ENCODE measurements around the gene OSTM1. TPM values are rescaled to one million over a fixed set of nuclear protein-coding genes. Genes with fewer than 3 reads are reported as not detected.
A peak's percentile ranks its signal among the peaks of the same experiment; 100 is the strongest.

The OSTM1 gene
- total RNA-seq, 1 experiment from 2014 or later, result 53.4 TPM

DNA sequence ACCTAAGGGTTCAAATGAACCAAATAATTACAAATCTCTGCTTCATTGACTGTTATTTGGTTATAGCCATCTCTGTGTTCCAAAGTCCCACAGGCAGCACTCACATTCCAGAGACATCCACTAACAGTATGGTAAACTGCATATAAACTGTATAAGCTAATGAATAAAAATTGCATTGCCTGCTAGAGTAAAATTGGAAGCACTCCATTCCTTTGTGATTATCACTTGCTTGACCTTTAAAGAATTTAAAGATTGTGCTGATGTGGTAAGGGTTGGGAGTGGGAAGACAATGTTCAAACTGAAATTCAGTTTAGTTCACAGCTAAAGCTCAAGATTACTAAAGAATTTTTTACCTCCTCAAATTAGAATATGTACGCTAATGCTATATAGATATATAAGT lies 31.0 kb upstream of the OSTM1 start:
- no peak for DNase-seq (ENCODE audit: low read depth)

DNA sequence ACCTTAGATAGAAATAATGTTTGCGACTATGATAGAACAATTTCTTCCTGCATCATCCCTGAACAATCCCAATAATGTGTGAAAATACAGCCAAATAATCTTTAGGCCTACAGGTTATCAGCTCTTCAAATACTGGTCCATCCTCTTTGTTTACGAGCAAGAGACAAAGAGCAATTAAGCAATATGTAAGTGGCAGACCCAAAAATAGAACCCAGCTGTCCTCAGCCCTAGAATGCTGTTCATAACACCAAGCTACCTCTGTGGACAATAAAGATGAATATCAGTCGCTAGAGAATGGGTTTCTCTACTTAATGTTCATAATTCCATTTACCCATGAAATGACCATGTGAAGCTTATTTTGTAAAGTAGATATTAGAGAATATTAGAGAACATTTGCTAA lies 28.4 kb upstream of the OSTM1 start:
- no peak for DNase-seq (ENCODE audit: low read depth)

DNA sequence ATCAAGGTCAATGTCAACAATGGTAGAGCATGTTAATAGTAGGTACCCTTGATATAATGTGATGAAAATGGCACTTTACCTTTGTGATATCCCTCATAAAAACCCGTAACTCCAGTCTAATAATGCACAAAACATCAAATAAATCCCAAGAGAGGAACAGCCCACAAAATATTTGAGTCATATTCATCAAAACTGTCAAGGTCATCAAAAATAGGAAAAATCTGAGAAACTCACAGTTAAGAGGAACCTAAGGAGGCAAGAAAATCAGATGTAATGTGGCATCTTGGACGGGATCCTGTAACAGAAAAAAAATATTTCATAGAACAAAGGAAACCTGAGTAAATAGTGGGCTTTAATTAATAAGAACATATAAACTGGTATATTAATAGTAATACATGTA lies 25.5 kb upstream of the OSTM1 start:
- no peak for DNase-seq (ENCODE audit: low read depth)

DNA sequence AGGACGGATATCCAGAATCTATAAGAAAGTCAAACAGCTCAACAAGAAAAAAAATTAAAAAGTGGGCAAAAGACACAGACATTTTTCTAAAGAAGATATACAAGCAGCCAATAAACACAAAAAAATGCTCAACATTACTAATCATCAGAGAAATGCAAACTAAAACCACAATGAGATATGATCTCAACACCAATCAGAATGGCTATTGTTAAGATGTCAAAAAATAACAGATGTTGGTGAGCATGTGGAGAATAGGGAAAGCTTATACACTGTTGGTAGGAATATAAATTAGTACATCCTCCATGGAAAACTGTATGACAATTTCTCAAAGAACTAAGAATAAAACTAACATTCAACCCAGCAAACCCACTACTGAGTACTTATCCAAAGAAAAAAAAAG lies 23.3 kb upstream of the OSTM1 start:
- DNase-seq (ENCODE audit: low read depth), result no peak

DNA sequence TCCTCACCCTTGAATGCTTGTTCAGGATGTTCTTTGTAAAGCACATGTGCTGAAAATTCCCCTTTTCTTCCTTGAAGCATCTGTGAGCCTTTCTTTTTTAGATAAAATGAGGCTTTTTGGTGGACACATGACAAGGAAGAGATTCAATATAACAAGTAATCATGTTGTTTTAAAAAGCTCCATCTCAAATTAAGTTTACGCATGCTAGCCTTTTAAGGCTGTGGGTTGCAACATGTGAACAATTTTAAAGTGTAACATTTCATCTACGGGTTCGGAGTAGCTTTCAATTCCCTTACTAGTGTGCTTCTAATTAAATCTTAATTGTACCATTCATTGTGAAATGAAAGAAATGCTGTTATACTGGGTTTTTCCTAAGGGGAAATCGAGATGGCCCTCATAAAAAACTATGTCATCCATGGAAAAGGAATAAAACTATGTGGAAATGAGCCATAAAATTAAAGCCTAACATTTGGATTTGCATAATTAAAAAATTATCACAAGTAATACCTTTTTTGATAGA lies 19.3 kb upstream of the OSTM1 start:
- DNase-seq (ENCODE audit: low read depth), result no peak

DNA sequence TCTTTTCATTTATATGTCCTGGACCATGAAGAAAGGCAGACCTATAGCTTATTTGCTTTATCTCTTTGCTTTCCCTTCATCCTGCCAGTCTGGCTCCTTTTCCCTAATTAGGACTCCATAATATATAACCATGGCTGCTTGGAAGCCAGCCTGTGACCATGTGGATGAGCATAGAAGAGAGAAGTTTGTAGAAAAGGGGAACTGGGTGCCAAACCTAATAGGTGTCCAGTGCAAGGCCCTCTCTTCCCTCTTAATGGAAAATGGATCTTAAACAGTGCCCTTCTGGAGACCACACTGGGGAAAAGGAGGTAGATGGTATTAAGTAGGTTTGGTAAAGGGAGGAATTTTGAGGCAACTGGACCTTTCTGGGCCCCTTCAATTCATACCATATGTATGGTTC lies 16.7 kb upstream of the OSTM1 start:
- no peak for DNase-seq (ENCODE audit: low read depth)

DNA sequence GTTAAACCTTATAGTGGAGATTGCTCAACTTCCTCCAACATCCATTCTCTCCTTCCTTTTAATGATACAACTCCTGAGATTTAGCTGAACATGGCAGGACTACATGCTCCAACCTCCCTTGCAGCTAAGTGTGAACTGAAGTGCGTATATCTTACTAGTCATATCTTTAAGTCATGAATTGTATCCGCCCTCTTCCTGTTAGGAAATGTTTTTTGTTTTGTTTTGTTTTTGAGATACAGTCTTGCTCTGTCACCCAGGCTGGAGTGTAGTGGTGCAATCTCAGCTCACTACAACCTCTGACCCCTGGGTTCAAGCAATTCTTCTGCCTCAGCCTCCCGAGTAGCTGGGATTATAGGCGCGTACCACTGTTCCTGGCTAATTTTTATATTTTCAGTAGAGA lies 8.8 kb upstream of the OSTM1 start:
- DNase-seq (ENCODE audit: low read depth), result no peak

DNA sequence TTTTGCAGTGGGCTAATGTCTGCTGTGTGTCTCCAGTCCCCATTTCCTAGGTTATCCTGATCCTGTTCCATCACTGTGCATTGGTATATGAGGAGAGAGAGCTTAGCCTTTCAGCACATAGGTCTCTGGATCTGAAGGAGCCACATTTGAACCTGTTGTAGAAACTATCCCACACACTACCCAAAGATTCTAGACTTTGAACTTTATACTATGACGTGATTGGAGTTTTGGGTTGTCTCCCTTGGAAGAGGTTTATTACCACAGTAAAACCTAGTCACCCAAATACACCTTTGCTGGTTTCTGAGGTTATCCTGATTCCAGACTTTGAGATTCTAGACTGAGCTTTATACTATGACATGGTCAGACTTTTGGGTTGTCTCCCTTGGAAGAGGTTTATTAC lies 8.0 kb upstream of the OSTM1 start:
- no peak for DNase-seq (ENCODE audit: low read depth)

DNA sequence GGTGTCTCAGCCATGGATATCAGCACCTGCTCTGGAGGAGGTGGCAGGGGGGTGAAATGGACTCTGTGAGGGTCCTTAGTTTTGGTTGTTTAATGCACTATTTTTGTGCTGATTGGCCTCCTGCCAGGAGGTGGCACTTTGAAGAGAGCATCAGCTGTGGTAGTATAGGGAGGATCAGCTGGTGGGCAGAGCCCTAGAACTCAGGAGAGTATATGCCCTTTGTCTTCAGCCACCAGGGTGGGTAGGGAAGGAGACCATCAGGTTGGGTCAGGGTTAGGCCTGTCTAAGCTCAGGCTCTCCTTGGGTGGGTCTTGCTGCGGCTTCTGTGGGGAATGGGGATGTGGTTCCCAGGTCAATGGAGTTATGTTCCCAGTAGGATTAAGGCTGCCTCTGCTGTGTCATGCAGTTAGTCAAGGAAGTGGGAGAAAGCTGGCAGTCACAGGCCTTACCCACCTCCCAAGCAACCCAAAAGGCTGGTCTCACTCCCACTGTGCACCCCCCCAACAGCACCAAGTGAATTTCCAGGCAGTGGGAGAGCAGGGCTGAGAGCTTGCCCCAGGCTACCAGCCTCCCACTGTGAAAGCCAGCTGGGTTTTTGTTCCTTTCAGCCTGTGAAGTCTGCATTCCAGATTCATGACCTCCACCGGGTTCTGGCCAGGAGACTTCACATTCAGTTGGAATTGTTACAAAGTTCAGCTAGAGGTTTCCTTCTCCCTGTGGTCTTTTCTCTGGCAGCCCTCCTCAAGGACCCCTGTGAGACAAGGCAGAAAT lies 5.7 kb upstream of the OSTM1 start:
- peak; percentile 54 for DNase-seq (ENCODE audit: low read depth)

DNA sequence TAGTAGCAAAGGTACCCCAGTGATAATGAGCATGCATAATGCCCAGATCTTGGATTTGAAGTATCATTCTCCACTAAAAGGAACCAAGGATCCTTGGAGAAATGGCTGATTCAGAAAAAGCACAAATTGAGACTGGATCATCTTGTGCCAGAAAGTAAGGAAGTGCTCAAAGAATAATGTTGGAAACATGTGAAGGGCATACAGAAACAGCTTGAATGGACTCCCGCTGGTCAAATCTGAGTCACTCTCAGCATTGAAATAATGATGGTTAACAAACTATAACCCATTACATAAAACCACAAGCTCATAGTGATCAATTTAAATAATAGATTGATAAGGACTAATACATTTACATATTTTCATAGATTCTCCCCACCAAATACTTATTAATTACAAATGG lies 3.6 kb upstream of the OSTM1 start:
- no peak for DNase-seq (ENCODE audit: low read depth)

DNA sequence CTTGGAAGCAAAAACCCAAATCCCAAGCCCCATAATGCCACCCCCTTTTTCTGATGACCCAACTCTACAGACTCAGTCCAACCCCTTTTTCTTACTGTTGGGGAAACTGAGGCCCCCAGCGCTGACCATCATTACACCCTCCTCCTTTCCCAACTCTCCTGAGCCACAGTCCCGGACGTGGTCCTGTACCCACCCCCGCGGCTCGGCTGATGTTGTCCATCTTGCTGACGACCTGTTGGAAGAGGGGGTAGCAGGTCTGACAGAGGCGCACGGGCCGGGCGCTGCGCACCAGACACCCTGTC lies 533 bp downstream of the OSTM1 start:
- no peak for DNase-seq (ENCODE audit: low read depth)

DNA sequence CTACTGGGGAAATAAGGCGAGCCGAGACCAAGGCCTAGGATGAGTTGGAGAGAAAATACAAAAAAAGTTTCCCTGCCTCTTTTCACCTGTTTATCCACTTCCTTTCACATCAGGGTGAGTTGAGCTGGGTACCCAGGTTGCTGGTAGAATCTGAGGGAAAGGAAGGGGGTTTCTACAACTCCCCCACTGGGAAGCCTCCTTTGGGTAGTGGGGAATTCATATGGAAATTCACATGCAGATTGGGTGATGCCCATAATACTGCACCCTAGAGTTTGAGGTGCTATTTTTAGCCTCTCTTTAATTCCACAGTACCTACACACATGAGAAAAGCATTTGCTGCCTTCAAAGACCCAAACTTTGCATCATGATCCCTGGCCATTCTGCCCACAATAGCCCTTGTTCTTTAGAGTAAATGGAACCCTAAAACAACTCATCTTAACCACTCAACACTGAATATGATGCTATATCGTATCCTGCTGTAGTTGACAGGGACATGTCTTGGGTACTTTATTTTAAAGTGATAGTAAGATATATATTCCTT lies 2.7 kb downstream of the OSTM1 start:
- DNase-seq (ENCODE audit: low read depth), result no peak

DNA sequence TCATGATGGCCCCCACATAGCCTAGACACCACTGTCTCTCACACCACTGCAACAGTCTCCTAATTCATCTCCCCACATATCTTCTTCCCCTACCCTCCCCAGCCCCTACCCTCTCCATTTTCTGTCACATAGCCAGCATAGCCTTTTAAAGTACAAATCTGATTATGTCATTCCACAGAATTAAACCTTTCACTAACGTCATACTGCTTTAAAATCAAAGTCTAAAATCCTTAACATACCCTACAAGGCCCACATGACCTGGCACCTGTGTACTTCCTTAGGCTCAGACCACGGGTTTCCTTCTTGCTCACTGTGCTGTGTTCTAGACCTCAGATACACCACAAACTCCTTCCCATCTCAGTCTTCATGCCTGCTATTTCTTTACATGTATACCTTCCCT lies 5.9 kb downstream of the OSTM1 start:
- DNase-seq (ENCODE audit: low read depth), result no peak

DNA sequence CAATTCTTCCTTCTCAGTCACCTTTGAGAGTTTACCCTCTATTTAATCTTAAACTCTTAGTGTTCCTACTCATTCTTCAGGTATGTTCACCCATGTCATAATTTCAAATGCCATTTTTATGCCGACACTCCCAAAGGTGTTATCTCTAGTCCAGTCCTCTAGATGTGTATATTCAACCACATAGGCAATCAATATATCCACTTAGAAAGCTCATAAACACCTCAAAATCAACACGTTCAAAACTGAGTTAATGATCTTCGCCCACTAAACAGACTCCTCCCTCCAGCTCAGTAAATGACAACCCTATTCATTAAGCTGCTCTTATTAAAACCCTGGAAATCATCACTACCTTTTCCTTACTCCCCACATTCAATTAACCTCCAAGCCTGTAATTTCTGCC lies 6.4 kb downstream of the OSTM1 start:
- no peak for DNase-seq (ENCODE audit: low read depth)

DNA sequence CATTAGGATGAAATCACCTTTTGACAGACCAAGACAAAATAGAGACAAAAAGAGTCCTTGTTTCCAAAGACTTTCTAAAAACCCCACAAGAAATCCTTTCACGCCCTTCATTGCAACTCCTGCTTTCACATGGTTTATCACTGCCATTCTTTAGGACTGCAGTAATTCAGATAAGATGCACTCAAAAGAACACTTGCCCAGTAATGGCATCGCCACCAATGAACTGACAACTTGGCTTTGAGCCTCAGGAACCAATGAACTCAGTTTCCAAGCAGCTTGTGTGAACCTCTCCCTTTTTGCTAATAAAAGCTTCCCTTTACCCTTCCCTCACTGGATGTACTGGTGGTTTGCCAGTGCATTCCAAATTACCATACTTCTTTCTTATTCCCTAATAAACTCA lies 21.8 kb downstream of the OSTM1 start:
- DNase-seq (ENCODE audit: low read depth), result no peak

DNA sequence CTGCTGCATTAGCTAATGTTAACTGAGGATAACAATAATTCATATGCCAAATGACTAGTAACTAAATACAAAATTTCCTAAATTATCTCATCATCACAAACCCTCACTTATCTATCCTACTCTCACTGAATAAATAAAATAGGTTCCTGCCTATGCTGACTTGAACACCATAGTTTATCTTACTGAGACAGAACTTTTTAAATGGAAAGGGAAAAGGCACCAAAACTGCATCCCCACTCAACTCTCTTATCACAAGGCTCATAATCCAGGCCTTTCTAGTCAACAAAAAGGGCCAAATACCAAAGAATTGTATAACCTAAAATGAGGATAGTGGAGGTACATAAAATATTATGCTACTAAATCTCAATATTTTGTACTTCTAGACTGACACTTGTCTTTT lies 23.1 kb downstream of the OSTM1 start:
- no peak for DNase-seq (ENCODE audit: low read depth)

DNA sequence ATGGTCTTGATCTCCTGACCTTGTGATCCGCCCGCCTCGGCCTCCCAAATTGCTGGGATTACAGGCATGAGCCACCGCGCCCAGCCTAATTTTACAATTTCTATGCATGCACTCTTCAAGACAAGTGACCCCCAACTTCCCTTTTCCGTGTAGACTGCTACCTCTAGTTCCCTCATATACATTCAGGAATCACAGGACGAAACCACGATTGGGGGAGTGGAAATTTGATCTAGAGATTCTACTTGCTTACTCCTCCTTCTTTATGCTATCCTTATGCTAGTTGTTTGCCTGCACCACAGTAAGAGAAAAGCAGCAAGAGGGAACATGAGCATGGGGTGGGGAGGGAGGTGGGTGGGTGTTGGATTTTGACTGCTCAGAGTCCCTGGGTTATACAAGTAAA lies 34.9 kb downstream of the OSTM1 start:
- DNase-seq (ENCODE audit: low read depth), result no peak

DNA sequence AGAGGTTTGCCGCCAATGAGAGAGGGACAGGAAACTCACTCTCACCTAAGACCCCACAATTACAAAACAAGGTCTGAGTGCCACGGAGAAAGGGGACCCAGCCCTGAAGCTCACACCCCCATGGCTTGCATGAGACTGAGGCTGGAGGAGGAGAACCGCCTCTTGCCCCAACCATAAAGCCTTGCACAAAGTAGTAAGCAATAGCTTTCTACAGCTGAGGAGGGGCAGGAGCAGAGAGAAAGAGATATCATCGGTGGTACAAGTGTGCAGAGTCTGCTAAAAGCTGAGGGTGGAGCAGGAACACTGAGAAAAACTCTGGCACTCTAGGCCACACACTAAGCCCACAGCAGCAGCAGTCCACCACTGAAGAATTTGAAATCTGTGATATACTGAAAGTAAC lies 37.7 kb downstream of the OSTM1 start:
- DNase-seq (ENCODE audit: low read depth), result no peak

DNA sequence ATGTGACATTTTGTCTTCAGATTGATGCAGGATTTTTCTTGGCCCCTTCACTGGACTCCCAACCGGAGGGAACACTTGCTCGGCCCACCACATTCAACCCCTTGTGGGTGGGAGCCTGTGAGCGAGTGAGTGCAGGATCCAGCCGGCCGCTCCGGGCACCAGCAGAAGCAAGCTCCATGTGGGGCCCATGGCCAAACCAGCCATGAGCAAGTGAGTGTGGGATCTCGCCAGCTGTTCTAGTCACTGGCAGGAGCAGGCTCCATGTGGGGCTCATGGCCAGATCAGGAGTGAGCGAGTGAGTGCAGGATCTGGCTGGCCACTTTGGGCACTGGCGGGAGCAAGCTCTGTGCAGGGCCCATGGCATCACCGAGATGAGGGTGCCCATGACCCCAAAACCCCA lies 42.6 kb downstream of the OSTM1 start:
- DNase-seq (ENCODE audit: low read depth), result no peak

DNA sequence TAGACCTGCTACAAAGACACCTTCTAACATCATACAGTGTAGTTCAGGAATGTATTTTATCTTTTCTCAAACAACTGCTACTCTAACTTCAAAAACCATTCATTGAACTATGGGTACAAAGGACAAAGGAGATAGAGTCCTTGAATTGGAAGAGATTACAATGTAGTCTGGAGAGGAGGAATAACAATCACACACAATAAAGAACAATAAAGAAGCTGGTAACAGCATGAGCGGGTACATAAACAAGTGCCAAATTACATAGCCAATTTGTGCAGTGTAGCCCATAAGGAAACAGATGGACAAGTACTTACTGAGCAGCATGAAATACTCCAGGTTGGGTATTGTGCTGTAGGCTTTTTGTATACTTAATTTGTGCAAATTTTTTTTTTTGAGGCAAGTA lies 44.3 kb downstream of the OSTM1 start:
- no peak for DNase-seq (ENCODE audit: low read depth)

DNA sequence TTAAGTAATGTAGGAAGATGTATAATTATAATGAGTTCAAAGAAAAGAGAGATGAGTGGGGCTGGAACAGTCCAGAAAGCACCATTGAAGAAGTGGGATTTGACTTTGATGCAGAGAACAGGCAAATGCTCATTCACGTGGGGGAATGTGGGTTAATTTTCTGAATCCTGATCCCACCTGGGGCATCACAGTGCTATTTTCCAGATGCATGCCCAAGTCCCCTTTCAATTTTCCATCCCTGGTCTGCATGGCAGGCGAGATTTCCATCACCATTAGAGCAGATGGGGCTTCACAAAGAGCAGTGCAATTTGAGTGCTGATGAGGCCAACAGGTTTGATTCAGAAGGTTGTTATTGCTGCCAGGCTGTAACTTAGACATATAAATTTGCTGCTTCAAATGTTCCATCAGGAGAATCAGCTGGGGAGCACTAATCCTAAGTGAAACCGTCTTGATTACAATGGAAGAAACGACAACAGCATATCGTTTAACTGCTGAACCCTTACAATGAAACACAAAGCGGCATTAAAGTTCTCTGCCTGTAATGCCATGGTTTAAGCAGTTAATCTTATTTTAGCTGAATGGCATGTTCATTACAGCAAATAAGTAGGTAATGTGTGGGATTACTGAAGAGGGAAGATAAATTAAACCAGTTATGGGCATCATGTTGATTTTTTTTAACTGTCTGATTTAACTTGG lies 45.2 kb downstream of the OSTM1 start:
- DNase-seq (ENCODE audit: low read depth), result no peak

DNA sequence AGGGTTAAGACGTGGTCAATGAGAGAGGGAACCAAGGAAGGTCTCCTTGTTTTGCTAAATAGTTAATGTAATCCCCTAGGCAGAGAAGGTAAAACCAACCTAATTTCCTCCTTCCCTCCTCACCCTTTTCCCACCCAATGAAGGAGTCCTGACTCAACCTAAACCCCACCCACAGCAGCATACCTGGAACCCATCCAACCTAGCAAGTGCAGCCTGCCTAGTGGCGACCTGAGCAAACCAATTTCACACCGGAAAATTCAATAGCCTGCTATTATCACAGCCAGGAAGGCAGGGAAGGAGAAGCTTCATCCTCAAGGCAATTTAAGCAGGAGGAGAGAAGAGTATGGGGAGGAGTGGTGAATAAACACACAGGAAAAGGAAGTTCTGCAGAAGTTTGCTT lies 46.9 kb downstream of the OSTM1 start:
- DNase-seq (ENCODE audit: low read depth), result peak; percentile 9

DNA sequence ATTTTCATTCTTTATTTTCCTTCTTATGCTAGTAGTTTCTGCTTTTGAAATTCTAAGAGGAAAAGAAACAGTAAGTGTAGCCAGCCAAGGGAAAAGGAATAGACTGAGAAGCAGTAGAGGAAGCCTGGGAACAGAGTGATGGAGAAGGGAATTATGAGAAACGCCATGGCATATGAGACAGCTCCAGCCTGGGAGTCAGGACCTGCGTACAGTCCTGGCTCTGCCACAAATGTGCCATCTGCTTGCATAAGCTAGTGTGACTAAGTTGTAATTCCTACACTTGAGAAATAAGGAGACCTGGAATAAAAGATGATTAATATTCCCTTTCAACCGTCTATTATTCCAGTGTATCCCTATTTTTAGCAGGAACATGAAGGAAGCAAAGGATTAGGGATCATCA lies 47.5 kb downstream of the OSTM1 start:
- no peak for DNase-seq (ENCODE audit: low read depth)
